HG02870 (cell line): ENCODE results near the gene SLC25A14.
"Not testable (repeated sequence)": the region's sequence is repeated elsewhere in the genome, so short reads cannot be mapped to it uniquely, and the experiment has no call there.

Experiments
- ATAC-seq: cut with Tn5 transposase; IDR thresholded peaks from one replicate; pipeline ENCODE4 v1.9.1; 2021; ENCODE audit warnings: mild to moderate bottlenecking, moderate library complexity; ENCODE audit not compliant: unreplicated experiment

The SLC25A14 gene, protein sequence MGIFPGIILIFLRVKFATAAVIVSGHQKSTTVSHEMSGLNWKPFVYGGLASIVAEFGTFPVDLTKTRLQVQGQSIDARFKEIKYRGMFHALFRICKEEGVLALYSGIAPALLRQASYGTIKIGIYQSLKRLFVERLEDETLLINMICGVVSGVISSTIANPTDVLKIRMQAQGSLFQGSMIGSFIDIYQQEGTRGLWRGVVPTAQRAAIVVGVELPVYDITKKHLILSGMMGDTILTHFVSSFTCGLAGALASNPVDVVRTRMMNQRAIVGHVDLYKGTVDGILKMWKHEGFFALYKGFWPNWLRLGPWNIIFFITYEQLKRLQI

GRCh38 chrX:130339408-130340222 lies at the start of gene SLC25A14:
TSS of gene SLC25A14 (plus strand) at chrX:130339919. CDS start at chrX:130340279, 360 bp downstream.
- ATAC-seq: peak; percentile 96

DNA sequence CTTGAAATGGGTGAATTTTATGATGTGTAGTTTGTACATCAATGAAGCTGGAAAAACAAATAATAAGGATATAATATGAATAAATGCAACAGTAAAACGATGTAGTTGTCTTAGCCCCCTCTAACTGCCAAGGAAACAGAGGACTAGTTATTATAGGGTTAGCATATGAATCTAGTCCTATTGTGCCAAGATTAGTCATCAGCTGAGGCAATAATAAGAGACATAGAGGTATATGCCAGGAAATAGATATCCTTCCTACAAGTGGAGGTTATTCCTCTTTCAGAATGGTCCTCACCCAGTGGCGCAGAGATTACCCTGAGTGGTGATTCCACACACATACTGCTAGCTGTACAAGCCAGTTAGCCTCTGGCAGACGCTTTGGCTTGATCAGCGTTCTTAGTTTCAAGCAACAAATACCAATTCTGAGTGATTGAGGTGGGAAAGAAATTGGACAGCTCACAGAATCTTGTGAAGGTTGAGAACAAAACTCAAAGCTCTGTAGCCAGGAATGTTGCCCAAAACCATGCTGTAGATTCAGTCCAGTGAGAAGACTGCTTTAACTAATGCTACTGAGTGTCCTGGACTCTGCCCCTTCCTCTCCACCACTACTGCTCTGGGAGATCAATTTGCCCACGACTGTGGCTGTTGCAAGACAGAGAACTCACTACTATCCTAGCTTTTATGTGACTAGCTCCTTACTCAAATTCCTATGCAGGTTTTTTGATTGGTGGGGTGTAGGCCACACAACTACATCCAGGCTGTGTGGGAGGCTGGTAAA lies 44.0 kb upstream of the SLC25A14 start:
- no peak for ATAC-seq

GRCh38 chrX:130296297-130296678 lies 43.4 kb upstream of the SLC25A14 start:
- ATAC-seq: no peak

- ATAC-seq: no peak
These were observed 43.0 kb upstream of the SLC25A14 start for GRCh38 chrX:130296743-130297142.

GRCh38 chrX:130299279-130300009 lies 40.3 kb upstream of the SLC25A14 start:
- no peak for ATAC-seq

- no peak for ATAC-seq
These were observed 39.8 kb upstream of the SLC25A14 start for GRCh38 chrX:130300010-130300282.

GRCh38 chrX:130301405-130301804 lies 38.3 kb upstream of the SLC25A14 start:
- ATAC-seq: no peak

DNA sequence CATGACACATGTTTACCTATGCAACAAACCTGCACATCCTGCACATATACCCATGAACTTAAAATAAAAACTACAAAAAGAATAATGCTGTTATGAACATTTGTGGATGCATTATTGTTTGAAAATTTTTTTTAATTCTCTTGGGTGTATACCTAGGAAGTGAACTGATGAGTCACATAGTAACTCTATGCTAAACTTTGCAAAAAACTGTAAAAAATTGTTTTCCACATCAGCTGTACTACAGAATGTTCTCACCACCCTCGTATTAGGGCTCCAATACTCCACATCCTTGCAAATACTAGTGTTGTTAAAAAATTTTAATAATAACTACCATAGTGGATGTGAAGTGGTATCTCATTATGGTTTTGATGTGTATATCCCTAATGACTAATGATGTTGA lies 37.7 kb upstream of the SLC25A14 start:
- ATAC-seq: no peak

GRCh38 chrX:130304587-130305368 lies 34.9 kb upstream of the SLC25A14 start:
- ATAC-seq: no peak

DNA sequence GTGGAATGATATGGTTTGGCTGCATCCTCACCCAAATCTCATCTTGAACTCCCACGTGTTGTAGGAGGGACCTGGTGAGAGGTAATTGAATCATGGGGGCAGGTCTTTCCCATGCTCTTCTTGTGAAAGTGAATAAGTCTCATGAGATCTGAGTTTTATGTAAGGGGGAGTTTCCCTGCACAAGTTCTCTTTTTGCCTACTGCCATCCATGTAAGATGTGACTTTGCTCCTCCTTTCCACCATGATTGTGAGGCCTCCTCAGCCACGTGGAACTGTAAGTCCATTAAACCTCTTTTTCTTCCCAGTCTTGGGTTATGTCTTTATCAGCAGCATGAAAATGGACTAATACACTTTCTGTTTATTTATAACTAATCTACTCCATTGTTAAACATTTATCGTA lies 19.8 kb upstream of the SLC25A14 start:
- not testable (repeated sequence) for ATAC-seq

DNA sequence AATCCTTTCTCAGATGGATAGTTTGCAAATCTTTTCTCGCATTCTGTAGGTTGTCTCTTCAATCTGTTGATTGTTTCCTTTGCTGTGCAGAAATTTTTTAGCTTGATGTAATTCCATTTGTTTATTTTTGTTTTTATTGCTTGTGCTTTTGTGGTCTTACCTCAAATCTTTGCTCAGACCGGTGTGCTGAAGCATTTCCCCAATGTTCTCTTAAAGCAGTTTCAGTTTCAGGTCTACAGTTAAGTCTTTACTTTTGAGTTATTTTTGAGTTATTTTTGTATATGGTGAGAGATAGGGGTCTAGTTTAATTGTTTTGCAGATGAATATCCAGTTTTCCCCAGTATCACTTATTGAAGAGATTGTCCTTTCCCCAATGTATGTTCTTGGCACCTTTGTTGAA lies 18.2 kb upstream of the SLC25A14 start:
- peak; percentile 74 for ATAC-seq

DNA sequence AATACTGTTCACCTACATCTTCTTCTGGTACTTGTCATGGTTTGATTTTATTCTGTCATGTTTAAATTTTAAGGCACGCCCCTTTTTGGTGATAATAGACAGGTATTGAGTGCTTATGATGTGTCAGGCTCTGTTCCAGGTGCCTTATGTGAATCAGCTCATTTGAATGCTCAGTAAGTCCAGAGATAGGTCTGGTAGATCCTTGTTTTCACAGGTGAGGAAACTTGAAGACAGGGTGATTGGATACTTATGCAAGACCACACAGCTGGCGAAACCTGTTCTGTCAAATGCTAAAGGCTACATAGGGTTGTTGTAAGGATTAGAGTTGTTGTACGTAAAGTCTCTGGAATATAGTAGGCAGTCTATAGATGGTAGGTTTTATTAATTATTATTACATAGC lies 9.6 kb upstream of the SLC25A14 start:
- no peak for ATAC-seq

DNA sequence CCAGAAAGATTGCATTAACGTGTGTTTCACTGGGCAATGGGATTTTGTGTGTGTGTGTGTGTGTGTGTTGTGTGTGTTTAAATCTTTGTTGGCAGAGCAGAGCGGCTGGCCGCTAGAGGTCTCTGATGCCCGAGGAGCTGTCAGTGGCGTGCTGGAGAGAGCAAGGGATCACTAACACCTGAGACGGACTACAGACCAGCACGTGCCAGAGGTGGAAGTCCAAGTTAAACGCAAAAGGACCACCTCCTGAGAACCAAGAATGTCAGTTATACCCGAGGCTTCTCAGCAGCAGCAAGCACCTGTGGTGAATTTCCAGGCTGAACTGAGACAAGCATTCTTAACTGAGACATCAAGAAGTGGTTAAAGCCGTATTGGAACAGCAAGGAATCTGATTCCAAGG lies 9.0 kb upstream of the SLC25A14 start:
- peak; percentile 93 for ATAC-seq

- no peak for ATAC-seq
These were observed 3.2 kb upstream of the SLC25A14 start for GRCh38 chrX:130336531-130336930.

DNA sequence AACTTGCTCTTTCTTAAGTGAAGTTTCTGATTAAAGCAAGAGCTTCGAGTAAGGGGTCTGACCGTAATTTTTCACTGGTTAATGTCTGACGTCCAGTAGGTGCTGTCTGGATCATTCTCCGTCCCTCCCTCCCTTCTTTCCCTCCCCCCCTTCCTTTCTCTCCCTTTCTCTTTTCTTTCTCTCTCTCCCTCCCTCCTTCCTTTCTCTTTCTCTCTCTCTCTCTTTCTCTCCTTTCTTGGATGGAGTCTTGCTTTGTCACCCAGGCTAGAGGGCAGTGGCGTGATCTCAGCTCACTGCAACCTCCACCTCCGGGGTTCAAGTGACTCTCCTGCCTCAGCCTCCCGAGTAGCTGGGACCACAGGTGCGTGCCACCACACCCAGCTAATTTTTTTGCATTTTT lies 850 bp upstream of the SLC25A14 start:
- not testable (repeated sequence) for ATAC-seq

DNA sequence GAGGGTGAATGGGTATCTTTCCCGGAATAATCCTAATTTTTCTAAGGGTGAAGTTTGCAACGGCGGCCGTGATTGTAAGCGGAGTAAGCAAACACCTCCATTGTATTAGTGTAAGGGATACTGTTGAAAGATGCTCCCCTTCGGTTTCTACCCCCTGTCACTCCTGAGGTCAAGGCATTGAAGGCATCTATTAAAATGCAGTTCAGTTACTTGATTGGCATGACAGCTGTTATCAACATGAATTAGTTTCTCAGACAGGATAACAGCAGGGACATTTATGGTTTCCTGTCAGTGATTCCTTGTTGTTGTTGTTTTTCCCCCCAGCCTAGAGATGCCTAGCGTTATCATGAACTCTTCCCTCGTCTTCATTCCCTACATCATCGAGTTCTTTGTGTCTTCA lies 552 bp downstream of the SLC25A14 start:
- ATAC-seq: no peak

- ATAC-seq: no peak
These were observed 3.7 kb downstream of the SLC25A14 start for GRCh38 chrX:130343411-130343810.

DNA sequence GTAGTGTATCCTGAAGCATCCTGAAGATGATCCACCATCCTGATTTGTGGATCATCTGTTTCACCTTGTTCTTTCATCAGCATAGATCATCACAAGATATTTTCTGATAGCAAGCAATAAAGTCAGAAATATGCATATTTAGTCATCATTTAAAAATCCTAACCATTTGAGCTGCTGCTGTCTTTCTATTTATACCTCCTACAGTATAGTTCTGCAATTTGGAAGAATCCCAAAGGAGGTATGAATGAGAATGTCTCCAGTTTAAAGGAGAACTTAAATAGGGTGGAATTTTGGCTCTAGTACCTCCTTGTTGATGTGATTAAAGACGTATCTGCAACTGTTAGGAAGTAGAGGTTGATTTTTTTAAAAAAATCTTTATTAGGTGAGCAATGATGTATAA lies 7.6 kb downstream of the SLC25A14 start:
- no peak for ATAC-seq

DNA sequence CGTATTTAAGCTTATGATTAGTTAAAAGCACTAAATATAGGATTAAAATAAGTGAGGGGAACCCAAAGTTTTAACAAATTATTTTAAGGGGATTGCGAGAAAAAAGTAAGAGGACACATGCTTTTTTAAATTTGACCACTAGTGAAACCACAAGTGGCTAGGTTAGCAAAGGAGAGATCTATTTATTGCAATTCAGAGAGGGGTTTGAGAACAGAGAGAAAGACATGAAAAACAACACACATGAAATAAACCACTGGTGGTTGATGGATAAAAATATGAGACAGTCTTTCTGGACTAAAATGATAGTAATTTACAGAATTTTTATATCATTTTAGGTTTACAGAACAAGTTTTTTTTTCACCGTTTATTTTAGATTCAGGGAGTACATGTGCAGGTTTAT lies 11.8 kb downstream of the SLC25A14 start:
- no peak for ATAC-seq

DNA sequence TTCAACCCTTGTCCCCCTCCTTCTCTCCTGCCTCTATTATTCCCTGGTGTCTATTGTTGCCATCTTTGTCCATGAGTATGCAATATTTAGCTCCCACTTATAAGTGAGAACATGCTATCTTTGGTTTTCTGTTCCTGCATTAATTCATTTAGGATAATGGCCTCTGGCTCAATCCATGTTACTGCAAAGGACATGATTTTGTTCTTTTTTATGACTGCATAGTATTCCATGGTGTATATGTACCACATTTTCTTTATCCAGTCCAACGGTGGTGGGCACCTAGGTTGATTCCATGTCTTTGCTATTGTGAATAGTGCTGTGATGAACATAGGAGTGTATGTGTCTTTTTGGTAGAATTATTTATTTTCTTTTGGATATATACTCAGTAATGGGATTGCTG lies 12.3 kb downstream of the SLC25A14 start:
- not testable (repeated sequence) for ATAC-seq
